Activated naive CD4-positive, alpha-beta T cell treated with anti-CD3 and anti-CD28 coated beads, Interleukin-2, amount 50 U/mL, for 24 hours (primary cell): ENCODE results near the gene MRPS5.
"Not testable (repeated sequence)": the region's sequence is repeated elsewhere in the genome, so short reads cannot be mapped to it uniquely, and the experiment has no call there.

ENCODE experiments used
- H3K27ac Mint-ChIP-seq: one replicate; pipeline ENCODE4 v1.8.0; 2021; ENCODE audit warnings: mild to moderate bottlenecking, mixed read lengths
- H3K27me3 Mint-ChIP-seq: one replicate; pipeline ENCODE4 v1.8.0; 2021; ENCODE audit warnings: mixed read lengths
- H3K36me3 Mint-ChIP-seq: one replicate; pipeline ENCODE4 v1.8.0; 2021; ENCODE audit warnings: mixed read lengths
- H3K4me1 Mint-ChIP-seq: one replicate; pipeline ENCODE4 v1.8.0; 2021; ENCODE audit warnings: mixed read lengths
- H3K4me3 Mint-ChIP-seq: one replicate; pipeline ENCODE4 v1.8.0; 2021; ENCODE audit warnings: mild to moderate bottlenecking, mixed read lengths
- H3K9me3 Mint-ChIP-seq: one replicate; pipeline ENCODE4 v1.8.0; 2021; ENCODE audit warnings: mixed read lengths

The MRPS5 gene

DNA sequence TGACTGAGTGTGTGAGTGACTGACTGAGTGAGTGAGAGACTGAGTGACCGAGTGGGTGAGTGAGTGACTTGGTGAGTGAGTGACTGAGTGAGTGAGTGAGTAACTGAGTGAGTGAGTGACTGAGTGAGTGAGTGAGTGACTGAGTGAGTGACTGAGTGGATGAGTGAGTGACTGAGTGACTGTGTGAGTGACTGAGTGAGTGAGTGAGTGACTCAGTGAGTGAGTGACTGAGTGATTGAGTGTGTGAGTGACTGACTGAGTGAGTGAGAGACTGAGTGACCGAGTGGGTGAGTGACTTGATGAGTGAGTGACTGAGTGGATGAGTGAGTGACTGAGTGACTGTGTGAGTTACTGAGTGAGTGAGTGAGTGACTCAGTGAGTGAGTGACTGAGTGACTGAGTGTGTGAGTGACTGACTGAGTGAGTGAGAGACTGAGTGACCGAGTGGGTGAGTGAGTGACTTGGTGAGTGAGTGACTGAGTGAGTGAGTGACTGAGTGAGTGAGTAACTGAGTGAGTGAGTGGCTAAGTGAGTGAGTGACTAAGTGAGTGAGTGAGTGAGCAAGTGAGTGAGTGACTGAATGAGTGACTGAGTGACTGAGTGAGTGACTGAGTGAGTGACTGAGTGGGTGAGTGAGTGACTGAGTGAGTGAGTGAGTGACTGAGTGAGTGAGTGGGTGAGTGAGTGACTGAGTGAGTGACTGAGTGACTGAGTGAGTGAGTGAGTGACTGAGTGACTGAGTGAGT, 83.6 kb downstream of the MRPS5 start:
- not testable (repeated sequence) for H3K27me3 Mint-ChIP-seq, H3K4me3 Mint-ChIP-seq, H3K9me3 Mint-ChIP-seq
- Mint-ChIP-seq H3K36me3 (peaks cover 28% of the 10 kb centered on the region), H3K4me1 (peaks cover 86% of the 10 kb centered on the region), H3K27ac (peak overlapping the region; percentile 91)

DNA sequence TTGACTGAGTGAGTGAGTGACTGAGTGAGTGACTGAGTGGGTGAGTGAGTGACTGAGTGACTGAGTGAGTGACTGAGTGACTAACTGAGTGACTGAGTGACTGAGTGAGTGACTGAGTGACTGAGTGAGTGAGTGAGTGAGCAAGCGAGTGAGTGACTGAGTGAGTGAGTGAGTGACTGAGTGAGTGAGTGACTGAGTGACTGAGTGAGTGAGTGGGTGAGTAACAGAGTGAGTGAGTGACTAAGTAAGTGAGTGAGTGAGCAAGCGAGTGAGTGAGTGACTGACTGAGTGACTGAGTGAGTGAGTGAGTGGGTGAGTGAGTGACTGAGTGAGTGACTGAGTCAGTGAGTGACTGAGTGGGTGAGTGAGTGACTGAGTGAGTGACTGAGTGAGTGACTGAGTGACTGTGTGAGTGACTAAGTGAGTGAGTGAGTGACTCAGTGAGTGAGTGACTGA, 84.2 kb downstream of the MRPS5 start:
- Mint-ChIP-seq H3K4me1 (peaks cover 85% of the 10 kb centered on the region), H3K27me3 (no peaks in the 10 kb centered on the region), H3K36me3 (peaks cover 28% of the 10 kb centered on the region), H3K27ac (peak overlapping the region; percentile 91), H3K9me3 (peaks cover 6% of the 10 kb centered on the region), H3K4me3 (no peak overlapping the region)

DNA sequence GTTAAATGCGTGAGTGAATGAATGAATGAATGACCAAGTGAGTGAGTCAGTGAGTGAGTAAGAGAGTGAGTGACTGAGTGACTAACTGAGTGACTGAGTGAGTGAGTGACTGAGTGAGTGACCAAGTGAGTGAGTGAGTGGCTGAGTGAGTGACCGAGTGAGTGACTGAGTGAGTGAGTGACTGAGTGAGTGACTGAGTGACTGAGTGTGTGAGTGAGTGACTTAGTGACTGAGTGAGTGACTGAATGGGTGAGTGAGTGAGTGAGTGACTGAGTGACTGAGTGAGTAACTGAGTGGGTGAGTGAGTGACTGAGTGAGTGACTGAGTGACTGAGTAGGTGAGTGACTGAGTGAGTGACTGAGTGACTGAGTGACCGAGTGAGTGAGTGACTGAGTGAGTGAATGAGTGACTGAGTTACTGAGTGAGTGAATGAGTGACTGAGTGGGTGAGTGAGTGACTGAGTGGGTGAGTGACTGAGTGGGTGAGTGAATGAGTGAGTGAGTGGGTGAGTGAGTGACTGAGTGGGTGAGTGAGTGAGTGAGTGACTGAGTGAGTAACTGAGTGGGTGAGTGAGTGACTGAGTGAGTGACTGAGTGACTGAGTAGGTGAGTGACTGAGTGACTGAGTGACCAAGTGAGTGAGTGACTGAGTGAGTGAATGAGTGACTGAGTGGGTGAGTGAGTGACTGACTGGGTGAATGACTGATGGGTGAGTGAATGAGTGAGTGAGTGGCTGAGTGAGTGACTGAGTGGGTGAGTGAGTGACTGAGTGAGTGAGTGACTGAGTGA, 84.8 kb downstream of the MRPS5 start:
- Mint-ChIP-seq H3K36me3 (peaks cover 28% of the 10 kb centered on the region), H3K4me3 (peak overlapping the region; percentile 51), H3K4me1 (peaks cover 82% of the 10 kb centered on the region), H3K9me3 (peaks cover 6% of the 10 kb centered on the region), H3K27ac (peak overlapping the region; percentile 91), H3K27me3 (no peaks in the 10 kb centered on the region)
